ENCODE measurements around the gene COMT. TPM values are rescaled to one million over a fixed set of nuclear protein-coding genes. Genes with fewer than 3 reads are reported as not detected.
"Not testable (repeated sequence)": the region's sequence is repeated elsewhere in the genome, so short reads cannot be mapped to it uniquely, and the experiment has no call there.

The COMT gene
- total RNA-seq, 1 experiment from 2014 or later, result 108 TPM

- H3K4me3 ChIP-seq (ENCODE audit: low read depth in 2 of 2, low read length in 2 of 2), result no peak overlapping the region
- H3K9me3 ChIP-seq (ENCODE audit: control insufficient read depth, insufficient read depth, low read depth, low read length), result no peaks in the 10 kb centered on the region
- no peaks in the 10 kb centered on the region for H3K27me3 ChIP-seq (ENCODE audit: control insufficient read depth, insufficient read depth, low read length)
- in situ Hi-C loops (cut with HindIII; ENCODE audit: low pct_unique_long_range_greater_than_20kb, low sequenced_read_pairs) (no loop called here), intact Hi-C loops (cut with micrococcal nuclease; ENCODE audit: unreplicated experiment) (no loop called here)
- no TSS peak for BruUV-seq (replicated peaks)
- no peaks in the 10 kb centered on the region for H3K36me3 ChIP-seq (ENCODE audit: control insufficient read depth, insufficient read depth, low read length)
- ChIA-PET CTCF (no interaction called here), POLR2A (no interaction called here)
- TF ChIP-seq CTCF (IDR thresholded peaks at IDR 0.05) (no peak), REST (IDR thresholded peaks at IDR 0.05; ENCODE audit: insufficient read depth in 1 of 2, low read depth in 2 of 2, low read length in 1 of 2) (no peak), SIN3A (IDR thresholded peaks at IDR 0.05; ENCODE audit: borderline replicate concordance, insufficient read depth, low read depth, low read length) (no peak), POLR2AphosphoS5 (IDR thresholded peaks at IDR 0.05; ENCODE audit: low read depth, low read length) (no peak), TCF7L2 (IDR thresholded peaks at IDR 0.05; ENCODE audit: low read depth, low read length) (no peak)
- DNase-seq (ENCODE audit: low read depth, low spot score) (no peak), ATAC-seq (peak; percentile 44; the same call in 1 of the 2 replicates)
- no peaks in the 10 kb centered on the region for H3K4me1 ChIP-seq (ENCODE audit: control insufficient read depth, insufficient read depth, low read length)
- no peak overlapping the region for H3K27ac ChIP-seq (ENCODE audit: low read length)
Measured at GRCh38 chr22:19932367-19933206, 9.0 kb upstream of the COMT start.

GRCh38 chr22:19933341-19934241, 8.0 kb upstream of the COMT start:
- ChIA-PET POLR2A (no interaction called here), CTCF (no interaction called here)
- Histone ChIP-seq H3K27ac (ENCODE audit: low read length) (no peak overlapping the region), H3K9me3 (ENCODE audit: control insufficient read depth, insufficient read depth, low read depth, low read length) (no peaks in the 10 kb centered on the region), H3K4me1 (ENCODE audit: control insufficient read depth, insufficient read depth, low read length) (no peaks in the 10 kb centered on the region), H3K27me3 (ENCODE audit: control insufficient read depth, insufficient read depth, low read length) (no peaks in the 10 kb centered on the region), H3K36me3 (ENCODE audit: control insufficient read depth, insufficient read depth, low read length) (no peaks in the 10 kb centered on the region), H3K4me3 (ENCODE audit: low read depth in 2 of 2, low read length in 2 of 2) (no peak overlapping the region)
- TF ChIP-seq REST (IDR thresholded peaks at IDR 0.05; ENCODE audit: insufficient read depth in 1 of 2, low read depth in 2 of 2, low read length in 1 of 2), result no peak
- TF ChIP-seq TCF7L2 (IDR thresholded peaks at IDR 0.05; ENCODE audit: low read depth, low read length), result no peak
- TF ChIP-seq SIN3A (IDR thresholded peaks at IDR 0.05; ENCODE audit: borderline replicate concordance, insufficient read depth, low read depth, low read length), result no peak
- no peak for TF ChIP-seq CTCF (IDR thresholded peaks at IDR 0.05)
- no peak for TF ChIP-seq POLR2AphosphoS5 (IDR thresholded peaks at IDR 0.05; ENCODE audit: low read depth, low read length)
- in situ Hi-C loops (cut with HindIII; ENCODE audit: low pct_unique_long_range_greater_than_20kb, low sequenced_read_pairs) (no loop called here), intact Hi-C loops (cut with micrococcal nuclease; ENCODE audit: unreplicated experiment) (no loop called here)
- no TSS peak for BruUV-seq (replicated peaks)
- DNase-seq (ENCODE audit: low read depth, low spot score) (no peak), ATAC-seq (peak; percentile 27; the same call in 1 of the 2 replicates)

GRCh38 chr22:19935123-19935718, 6.4 kb upstream of the COMT start:
- H3K4me3 ChIP-seq (ENCODE audit: low read depth in 2 of 2, low read length in 2 of 2); BruUV-seq (replicated peaks); H3K9me3 ChIP-seq (ENCODE audit: control insufficient read depth, insufficient read depth, low read depth, low read length); H3K27ac ChIP-seq (ENCODE audit: low read length); H3K36me3 ChIP-seq (ENCODE audit: control insufficient read depth, insufficient read depth, low read length); in situ Hi-C loops (cut with HindIII; ENCODE audit: low pct_unique_long_range_greater_than_20kb, low sequenced_read_pairs); H3K4me1 ChIP-seq (ENCODE audit: control insufficient read depth, insufficient read depth, low read length); H3K27me3 ChIP-seq (ENCODE audit: control insufficient read depth, insufficient read depth, low read length); DNase-seq (ENCODE audit: low read depth, low spot score); CTCF ChIA-PET; ATAC-seq; intact Hi-C loops (cut with micrococcal nuclease; ENCODE audit: unreplicated experiment); POLR2A ChIA-PET: not testable (repeated sequence)

Data from Panc1 (cell line).